Gastroesophageal sphincter (tissue), 4 donors: Measurements from ENCODE around the gene SMG5. TPM values are rescaled to one million over a fixed set of nuclear protein-coding genes. Genes with fewer than 3 reads are reported as not detected.

Experiments used
- ATAC-seq: fragments of 150-250 bp; one replicate; pipeline ENCODE4 v1.9.1; 2016; ENCODE audit warnings: mild to moderate bottlenecking, moderate library complexity
- H3K27ac ChIP-seq, 4 donors: fragments of 200-600 bp; sonication (generic) in 3 of 4; 1 replicate in 3 of 4; 2 replicates in 1 of 4; pipeline ENCODE4 v1.5.1; 2016 to 2019
- H3K27me3 ChIP-seq: fragments of 200-600 bp; sonication (generic); one replicate; pipeline ENCODE4 v1.5.1; 2019
- H3K36me3 ChIP-seq, 2 donors: fragments of 200-600 bp; sonication (generic); one replicate each; pipeline ENCODE4 v1.5.1; 2019; ENCODE audit warnings: control low read depth in 1 of 2
- H3K4me1 ChIP-seq, 3 donors: fragments of 200-600 bp; sonication (generic); 1 replicate in 2 of 3; 2 replicates in 1 of 3; pipeline ENCODE4 v1.5.1; 2016 to 2019; ENCODE audit warnings: control low read depth in 2 of 3
- H3K4me3 ChIP-seq, 2 donors: fragments of 200-600 bp; sonication (generic); one replicate each; pipeline ENCODE4 v1.5.1; 2019; ENCODE audit warnings: mild to moderate bottlenecking in 1 of 2, moderate library complexity in 1 of 2
- H3K9me3 ChIP-seq, 3 donors: fragments of 200-600 bp; sonication (generic); one replicate each; pipeline ENCODE4 v1.5.1; 2017 to 2019; ENCODE audit warnings: control low read depth in 2 of 3
- EP300 ChIP-seq: sonication (generic); formaldehyde crosslinking; IDR thresholded peaks from one replicate; pipeline ENCODE4 v1.6.1; 2017; ENCODE audit warnings: antibody characterized with exemption, mild to moderate bottlenecking
- POLR2A ChIP-seq, 2 donors: fragments of 450-650 bp; IDR thresholded peaks; one replicate each; pipeline ENCODE4 v1.6.1; 2017; ENCODE audit warnings: antibody characterized with exemption in 2 of 2, mild to moderate bottlenecking in 2 of 2, moderate library complexity in 1 of 2
- POLR2AphosphoS5 ChIP-seq: sonication (generic); formaldehyde crosslinking; IDR thresholded peaks from one replicate; pipeline ENCODE4 v1.6.1; 2017; ENCODE audit warnings: antibody characterized with exemption
- WGBS, 2 donors: methylation state at CpG; one replicate each; pipeline ENCODE4 v1.1.5; 2018; ENCODE audit warnings: low coverage in 1 of 2; 5-methylcytosine and 5-hydroxymethylcytosine counted together
- total RNA-seq, 4 donors: library from RNA; depleted of rRNA; stranded (reverse); fragments of >200 nt; gene quantifications; one replicate each; pipeline ENCODE4 v1.1.0, GENCODE V29; 2016
- TF ChIP-seq, protein P1 (sequence below), 4 experiments: fragments of 200-600 bp in 2 of 4; fragments of 450-650 bp in 2 of 4; sonication (generic) in 1 of 4; IDR thresholded peaks; one replicate each; pipeline ENCODE4 v1.5.1; 2017 to 2019; ENCODE audit warnings: antibody characterized with exemption in 4 of 4, mild to moderate bottlenecking in 2 of 4, moderate library complexity in 2 of 4

SMG5 gene
- total RNA-seq, 4 donors from 2014 or later: 60.2 to 106 (median 69.1) TPM

DNA sequence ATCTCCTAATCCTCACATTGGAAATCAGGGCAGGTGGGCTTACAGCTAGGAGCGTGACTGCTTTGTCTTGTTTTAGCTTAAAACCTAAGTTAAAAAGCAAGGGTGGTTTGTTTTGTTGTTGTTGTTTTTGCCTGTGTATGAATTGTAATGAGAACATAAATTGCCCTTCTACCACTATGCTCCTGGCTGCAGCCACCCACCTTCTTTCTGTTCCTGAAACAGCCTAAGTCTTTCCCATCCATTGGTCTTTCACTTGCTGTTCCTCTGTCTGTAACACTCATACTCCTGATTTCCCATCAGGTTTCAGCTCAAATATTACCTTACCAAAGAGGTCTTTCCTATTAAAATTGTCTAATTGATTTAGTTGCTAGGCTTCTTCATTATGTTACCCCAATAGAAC, 896 bp upstream of the SMG5 start:
- peak overlapping the region in 3 of 4 donors; percentile 91 for H3K27ac ChIP-seq
- TF ChIP-seq POLR2AphosphoS5: no peak
- TF ChIP-seq, protein P1, sequence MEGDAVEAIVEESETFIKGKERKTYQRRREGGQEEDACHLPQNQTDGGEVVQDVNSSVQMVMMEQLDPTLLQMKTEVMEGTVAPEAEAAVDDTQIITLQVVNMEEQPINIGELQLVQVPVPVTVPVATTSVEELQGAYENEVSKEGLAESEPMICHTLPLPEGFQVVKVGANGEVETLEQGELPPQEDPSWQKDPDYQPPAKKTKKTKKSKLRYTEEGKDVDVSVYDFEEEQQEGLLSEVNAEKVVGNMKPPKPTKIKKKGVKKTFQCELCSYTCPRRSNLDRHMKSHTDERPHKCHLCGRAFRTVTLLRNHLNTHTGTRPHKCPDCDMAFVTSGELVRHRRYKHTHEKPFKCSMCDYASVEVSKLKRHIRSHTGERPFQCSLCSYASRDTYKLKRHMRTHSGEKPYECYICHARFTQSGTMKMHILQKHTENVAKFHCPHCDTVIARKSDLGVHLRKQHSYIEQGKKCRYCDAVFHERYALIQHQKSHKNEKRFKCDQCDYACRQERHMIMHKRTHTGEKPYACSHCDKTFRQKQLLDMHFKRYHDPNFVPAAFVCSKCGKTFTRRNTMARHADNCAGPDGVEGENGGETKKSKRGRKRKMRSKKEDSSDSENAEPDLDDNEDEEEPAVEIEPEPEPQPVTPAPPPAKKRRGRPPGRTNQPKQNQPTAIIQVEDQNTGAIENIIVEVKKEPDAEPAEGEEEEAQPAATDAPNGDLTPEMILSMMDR (IDR thresholded peaks at IDR 0.05): no peak
- TF ChIP-seq EP300: no peak
- TF ChIP-seq POLR2A (IDR thresholded peaks at IDR 0.05): no peak
- H3K36me3 ChIP-seq: peaks cover 0 to 31% of the 10 kb centered on the region in 2 donors
- peak overlapping the region; percentile 82 to 95 for H3K4me3 ChIP-seq
- ATAC-seq: no peak
- no peaks in the 10 kb centered on the region for H3K9me3 ChIP-seq
- H3K4me1 ChIP-seq: peaks cover 4 to 44% (median 17%) of the 10 kb centered on the region in 3 donors
- no peaks in the 10 kb centered on the region for H3K27me3 ChIP-seq
- WGBS, 2 donors: 50% methylated on average over 1 of the region's 1 CpG

DNA sequence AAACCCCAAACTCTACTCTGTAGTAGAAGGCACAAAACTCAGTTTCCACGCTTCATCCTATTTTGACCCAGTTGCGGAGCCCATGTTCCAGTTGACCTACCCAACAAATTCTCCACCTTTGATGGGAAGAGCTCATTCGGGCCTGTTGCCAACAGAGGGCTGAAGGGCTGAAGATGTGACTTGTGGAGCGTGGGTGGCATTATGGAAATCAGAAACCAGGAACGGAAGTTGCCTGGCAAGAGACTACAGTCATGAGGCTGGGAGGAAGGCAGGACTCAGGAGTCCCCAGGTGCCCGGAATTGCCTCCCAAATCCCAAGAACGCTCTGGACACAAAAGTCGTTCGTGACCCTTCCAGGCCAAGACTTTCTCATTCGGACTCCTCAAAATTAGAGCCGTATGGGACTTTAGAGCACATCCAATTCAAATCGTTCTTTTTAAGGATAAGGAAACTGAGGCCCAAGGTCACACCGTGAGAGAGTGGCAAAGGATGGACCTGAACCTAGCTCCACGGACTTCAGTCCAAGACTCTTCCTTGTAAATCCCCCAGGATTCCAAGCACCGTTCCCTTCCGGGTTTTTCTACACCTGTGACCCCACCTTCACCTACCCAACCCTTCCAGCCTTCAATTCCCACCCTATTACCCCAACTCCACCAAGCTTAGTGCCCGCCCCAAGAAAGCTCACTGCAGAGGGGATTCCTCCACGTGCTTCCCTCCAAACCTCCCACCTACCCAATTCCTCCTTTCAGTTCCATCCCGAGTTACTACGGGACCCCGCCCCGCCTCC, 739 bp downstream of the SMG5 start:
- peaks cover 4 to 44% (median 17%) of the 10 kb centered on the region in 3 donors for H3K4me1 ChIP-seq
- WGBS, 2 donors: 0 to 7% methylated on average over 14 to 16 of the region's 22 CpGs
- peak; percentile 1 for ATAC-seq
- peak overlapping the region; percentile 82 to 95 for H3K4me3 ChIP-seq
- H3K9me3 ChIP-seq: no peaks in the 10 kb centered on the region
- peaks cover 0 to 45% of the 10 kb centered on the region in 2 donors for H3K36me3 ChIP-seq
- H3K27ac ChIP-seq: peak overlapping the region; percentile 57 to 91 (median 91)
- TF ChIP-seq POLR2A (IDR thresholded peaks at IDR 0.05) (no peak), POLR2AphosphoS5 (no peak), EP300 (no peak)
- TF ChIP-seq, protein P1 (IDR thresholded peaks at IDR 0.05): no peak
- H3K27me3 ChIP-seq: no peaks in the 10 kb centered on the region

GRCh38 chr1:156281281-156281680, 1.3 kb downstream of the SMG5 start:
- no peak overlapping the region for H3K27ac ChIP-seq
- H3K27me3 ChIP-seq: no peaks in the 10 kb centered on the region
- peaks cover 4 to 44% (median 17%) of the 10 kb centered on the region in 3 donors for H3K4me1 ChIP-seq
- no peak for ATAC-seq
- H3K4me3 ChIP-seq: peak overlapping the region in 1 of 2 donors; percentile 95
- TF ChIP-seq, protein P1 (IDR thresholded peaks at IDR 0.05): no peak
- TF ChIP-seq POLR2A (IDR thresholded peaks at IDR 0.05): no peak
- TF ChIP-seq EP300: no peak
- TF ChIP-seq POLR2AphosphoS5: no peak
- no peaks in the 10 kb centered on the region for H3K9me3 ChIP-seq
- peaks cover 0 to 48% of the 10 kb centered on the region in 2 donors for H3K36me3 ChIP-seq
- WGBS, 2 donors: 29 to 39% methylated on average over 4 to 8 of the region's 8 CpGs

DNA sequence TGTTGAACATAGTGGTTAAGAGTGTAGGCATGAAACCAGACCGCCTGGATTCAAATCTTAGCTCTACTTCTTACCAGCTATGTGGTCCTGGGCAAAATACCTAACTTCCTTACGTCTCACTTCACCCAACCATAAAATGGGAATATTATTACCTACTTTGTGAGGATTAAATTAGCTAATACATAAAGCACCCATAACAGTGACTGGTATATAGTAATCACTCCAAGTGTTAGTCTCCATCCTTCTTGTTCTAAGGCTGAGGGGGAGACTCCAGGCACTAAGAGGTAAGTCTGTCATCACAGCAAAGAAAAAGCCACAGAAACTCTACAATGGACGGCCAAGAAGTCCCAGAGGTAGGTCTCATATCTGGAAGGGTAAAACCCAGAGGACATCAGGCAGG, 2.8 kb downstream of the SMG5 start:
- Histone ChIP-seq H3K36me3 (peaks cover 0 to 52% of the 10 kb centered on the region in 2 donors), H3K27ac (no peak overlapping the region), H3K4me1 (peaks cover 4 to 44% (median 17%) of the 10 kb centered on the region in 3 donors), H3K27me3 (no peaks in the 10 kb centered on the region), H3K9me3 (no peaks in the 10 kb centered on the region), H3K4me3 (no peak overlapping the region)
- no peak for ATAC-seq
- 72 to 90% methylated on average over 1 to 3 of the region's 3 CpGs for WGBS, 2 donors
- TF ChIP-seq EP300 (no peak), POLR2AphosphoS5 (no peak), POLR2A (IDR thresholded peaks at IDR 0.05) (no peak)
- TF ChIP-seq, protein P1 (IDR thresholded peaks at IDR 0.05): no peak

- 70 to 81% methylated on average over 4 to 6 of the region's 6 CpGs for WGBS, 2 donors
- no peaks in the 10 kb centered on the region for H3K27me3 ChIP-seq
- no peak overlapping the region for H3K27ac ChIP-seq
- peaks cover 4 to 30% (median 10%) of the 10 kb centered on the region in 3 donors for H3K4me1 ChIP-seq
- H3K4me3 ChIP-seq: no peak overlapping the region
- no peaks in the 10 kb centered on the region for H3K9me3 ChIP-seq
- no peak for TF ChIP-seq POLR2A (IDR thresholded peaks at IDR 0.05)
- TF ChIP-seq EP300: no peak
- TF ChIP-seq, protein P1 (IDR thresholded peaks at IDR 0.05): no peak
- TF ChIP-seq POLR2AphosphoS5: no peak
- peaks cover 0 to 80% of the 10 kb centered on the region in 2 donors for H3K36me3 ChIP-seq
- ATAC-seq: peak; percentile 52
Observed at GRCh38 chr1:156276966-156277381, 5.7 kb downstream of the SMG5 start.
